Body of pancreas (tissue), 4 donors: ENCODE results near the gene MRPL14.

ENCODE experiments used
- CTCF ChIP-seq, 7 experiments: fragments of 450-650 bp in 4 of 7; fragments of 200-600 bp in 3 of 7; sonication (generic) in 3 of 7; IDR thresholded peaks; one replicate each; pipeline ENCODE4 v1.5.1; 2016 to 2019; ENCODE audit warnings: antibody characterized with exemption in 7 of 7
- POLR2A ChIP-seq, 3 donors: fragments of 450-650 bp; IDR thresholded peaks; one replicate each; pipeline ENCODE4 v1.6.1; 2016; ENCODE audit warnings: antibody characterized with exemption in 3 of 3, mild to moderate bottlenecking in 2 of 3

GRCh38 chr6:44158770-44159228 is 31.5 kb upstream of the MRPL14 start, which contains the start of gene CAPN11:
- TF ChIP-seq CTCF (IDR thresholded peaks at IDR 0.05) = no peak
- TF ChIP-seq POLR2A (IDR thresholded peaks at IDR 0.05) = no peak
